Measurements from ENCODE around the gene TTC3.
A peak's percentile ranks its signal among the peaks of the same experiment; 100 is the strongest.

Gene TTC3

DNA sequence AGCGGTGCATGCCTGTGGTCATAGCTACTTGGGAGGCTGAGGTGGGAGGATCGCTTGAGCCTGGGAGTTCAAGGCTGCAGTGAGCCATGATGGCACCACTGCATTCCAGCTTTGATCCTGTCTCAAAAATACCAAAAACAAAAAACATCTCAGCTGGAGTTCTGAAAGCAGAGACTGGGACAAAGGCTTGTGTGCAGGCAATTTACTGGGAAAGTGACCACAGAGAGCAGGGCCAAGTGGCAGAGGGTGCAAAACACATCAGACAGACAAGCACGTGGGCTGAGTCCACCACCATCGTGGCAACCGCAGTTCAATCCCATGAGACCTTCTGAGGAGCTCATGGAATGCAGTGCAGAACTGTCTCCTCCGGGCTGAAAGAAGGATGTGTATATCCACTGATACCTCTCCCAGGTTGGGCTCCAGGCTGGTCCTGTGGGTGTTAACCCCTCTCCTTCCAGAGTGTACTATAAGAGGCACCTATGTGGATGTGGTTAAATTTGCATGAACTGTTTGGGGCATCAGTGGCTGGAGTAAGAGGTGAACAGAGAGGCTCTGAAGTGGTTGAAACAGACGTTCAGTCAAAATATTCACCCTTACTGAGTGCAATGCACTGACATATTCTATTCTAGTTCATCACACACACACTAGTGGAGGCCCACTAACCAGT lies 11.0 kb upstream of the TTC3 start:
- TF ChIP-seq, protein P1, sequence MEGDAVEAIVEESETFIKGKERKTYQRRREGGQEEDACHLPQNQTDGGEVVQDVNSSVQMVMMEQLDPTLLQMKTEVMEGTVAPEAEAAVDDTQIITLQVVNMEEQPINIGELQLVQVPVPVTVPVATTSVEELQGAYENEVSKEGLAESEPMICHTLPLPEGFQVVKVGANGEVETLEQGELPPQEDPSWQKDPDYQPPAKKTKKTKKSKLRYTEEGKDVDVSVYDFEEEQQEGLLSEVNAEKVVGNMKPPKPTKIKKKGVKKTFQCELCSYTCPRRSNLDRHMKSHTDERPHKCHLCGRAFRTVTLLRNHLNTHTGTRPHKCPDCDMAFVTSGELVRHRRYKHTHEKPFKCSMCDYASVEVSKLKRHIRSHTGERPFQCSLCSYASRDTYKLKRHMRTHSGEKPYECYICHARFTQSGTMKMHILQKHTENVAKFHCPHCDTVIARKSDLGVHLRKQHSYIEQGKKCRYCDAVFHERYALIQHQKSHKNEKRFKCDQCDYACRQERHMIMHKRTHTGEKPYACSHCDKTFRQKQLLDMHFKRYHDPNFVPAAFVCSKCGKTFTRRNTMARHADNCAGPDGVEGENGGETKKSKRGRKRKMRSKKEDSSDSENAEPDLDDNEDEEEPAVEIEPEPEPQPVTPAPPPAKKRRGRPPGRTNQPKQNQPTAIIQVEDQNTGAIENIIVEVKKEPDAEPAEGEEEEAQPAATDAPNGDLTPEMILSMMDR (IDR thresholded peaks at IDR 0.05; ENCODE audit: low read depth, low read length): no peak
- no peak for DNase-seq (ENCODE audit: extremely low read depth, low read depth)

GRCh38 chr21:37062593-37062935 lies 10.5 kb upstream of the TTC3 start:
- no peak for DNase-seq (ENCODE audit: extremely low read depth, low read depth)
- TF ChIP-seq, protein P1 (IDR thresholded peaks at IDR 0.05; ENCODE audit: low read depth, low read length): no peak

- TF ChIP-seq, protein P1 (IDR thresholded peaks at IDR 0.05; ENCODE audit: low read depth, low read length): no peak
- DNase-seq (ENCODE audit: extremely low read depth, low read depth): no peak
These were observed 9.6 kb upstream of the TTC3 start for GRCh38 chr21:37063433-37063832.

GRCh38 chr21:37064841-37065240 lies 8.2 kb upstream of the TTC3 start:
- no peak for DNase-seq (ENCODE audit: extremely low read depth, low read depth)
- TF ChIP-seq, protein P1 (IDR thresholded peaks at IDR 0.05; ENCODE audit: low read depth, low read length): no peak

DNA sequence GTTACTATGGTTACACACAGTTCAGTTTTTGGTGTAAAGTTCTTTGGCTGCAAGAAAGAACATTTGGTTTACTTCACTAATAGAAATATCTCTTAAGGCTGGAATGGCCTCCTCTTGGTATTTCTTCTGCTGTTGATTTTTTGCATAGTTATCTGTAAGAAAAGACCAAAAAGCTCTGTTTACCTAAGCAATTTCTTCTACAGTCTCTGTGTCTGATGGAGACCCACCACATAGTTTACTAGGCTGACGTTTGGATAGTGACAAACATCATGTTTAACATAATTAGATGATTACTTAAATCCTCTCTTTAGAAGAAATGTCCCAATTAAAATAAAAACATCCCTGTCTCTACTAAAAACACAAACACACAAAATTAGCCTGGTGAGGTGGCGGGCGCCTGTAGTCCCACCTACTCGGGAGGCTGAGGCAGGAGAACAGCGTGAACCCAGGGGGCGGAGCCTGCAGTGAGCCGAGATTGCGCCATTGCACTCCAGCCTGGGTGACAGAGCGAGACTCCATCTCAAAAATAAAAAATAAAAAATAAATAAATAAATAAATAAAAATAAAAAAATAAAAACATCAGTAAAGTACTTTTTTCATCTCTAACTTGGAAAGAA lies 7.4 kb upstream of the TTC3 start:
- no peak for DNase-seq (ENCODE audit: extremely low read depth, low read depth)
- TF ChIP-seq, protein P1 (IDR thresholded peaks at IDR 0.05; ENCODE audit: low read depth, low read length): no peak

DNA sequence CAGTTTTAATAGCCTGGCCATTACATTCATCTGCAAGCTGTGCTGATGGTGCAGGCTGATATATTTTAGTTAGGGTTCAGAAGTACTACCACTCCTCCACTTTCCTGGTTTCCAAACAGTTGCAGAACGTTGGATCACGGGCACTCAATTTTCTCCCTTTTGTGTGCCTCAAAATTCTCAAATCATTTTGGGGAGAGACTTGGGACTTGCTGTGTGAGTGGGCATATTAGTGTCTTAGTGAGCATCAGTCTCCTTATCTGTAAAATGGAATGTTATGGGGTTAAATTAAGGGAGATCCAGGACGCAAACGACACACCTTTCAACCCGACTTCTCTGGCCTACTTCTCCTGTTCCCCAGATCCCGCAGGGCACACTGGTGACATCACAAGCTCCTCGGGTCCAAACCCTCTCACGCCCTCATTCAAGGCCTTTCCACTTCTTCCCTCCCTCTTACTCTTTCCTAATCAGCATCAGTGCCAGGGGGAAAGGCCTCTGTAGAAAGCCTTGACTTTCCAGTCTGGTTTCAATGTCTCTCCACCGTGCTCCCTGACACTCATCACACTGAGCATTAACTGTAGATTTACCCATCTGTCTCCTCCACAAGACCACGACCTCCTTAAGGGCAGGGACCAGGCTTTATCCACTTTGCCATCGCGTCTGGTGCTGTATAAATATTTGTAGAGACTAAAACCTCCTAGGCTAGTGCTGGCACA lies 1.3 kb upstream of the TTC3 start:
- TF ChIP-seq, protein P1 (IDR thresholded peaks at IDR 0.05; ENCODE audit: low read depth, low read length): no peak
- peak; percentile 73 for DNase-seq (ENCODE audit: extremely low read depth, low read depth)

All from AG09319 (cell line).